ENCODE data around the gene ROS1.

The ROS1 gene

GRCh38 chr6:117306227-117306790 is 119.4 kb downstream of the ROS1 start:
- no peak for DNase-seq

GRCh38 chr6:117304446-117304845 is 121.3 kb downstream of the ROS1 start:
- DNase-seq = no peak

GRCh38 chr6:117303323-117303722 is 122.4 kb downstream of the ROS1 start:
- no peak for DNase-seq

- no peak for DNase-seq
Observed at GRCh38 chr6:117298941-117299340, 126.8 kb downstream of the ROS1 start.

GRCh38 chr6:117290173-117290846 is 135.4 kb downstream of the ROS1 start:
- DNase-seq = no peak

- DNase-seq = no peak
Observed at GRCh38 chr6:117288083-117288715, 137.5 kb downstream of the ROS1 start.

GRCh38 chr6:117280922-117281321 is 144.8 kb downstream of the ROS1 start:
- no peak for DNase-seq

- no peak for DNase-seq
Observed at GRCh38 chr6:117276778-117277316, 148.9 kb downstream of the ROS1 start.

GRCh38 chr6:117275711-117276110 is 150.0 kb downstream of the ROS1 start:
- no peak for DNase-seq

- no peak for DNase-seq
Observed at GRCh38 chr6:117275205-117275604, 150.5 kb downstream of the ROS1 start.

GRCh38 chr6:117272891-117273290 is 152.9 kb downstream of the ROS1 start:
- DNase-seq = no peak

GRCh38 chr6:117272032-117272866 is 153.5 kb downstream of the ROS1 start:
- peak; percentile 1 for DNase-seq

GRCh38 chr6:117270843-117271507 is 154.8 kb downstream of the ROS1 start:
- DNase-seq = no peak

GRCh38 chr6:117270055-117270842 is 155.5 kb downstream of the ROS1 start:
- no peak for DNase-seq

GRCh38 chr6:117269638-117270054 is 156.1 kb downstream of the ROS1 start:
- DNase-seq = no peak

- no peak for DNase-seq
Observed at GRCh38 chr6:117268924-117269323, 156.8 kb downstream of the ROS1 start.

GRCh38 chr6:117267766-117268534 is 157.8 kb downstream of the ROS1 start:
- DNase-seq = no peak

- no peak for DNase-seq
Observed at GRCh38 chr6:117267054-117267347, 158.7 kb downstream of the ROS1 start.

GRCh38 chr6:117266257-117267053 is 159.3 kb downstream of the ROS1 start:
- DNase-seq = no peak

Measured in suppressor macrophage treated with lipopolysaccharide for 4 hours (primary cell).